GF-D8 (cell line): ENCODE measurements around the gene MAP2K7.
"Not testable (repeated sequence)": the region's sequence is repeated elsewhere in the genome, so short reads cannot be mapped to it uniquely, and the experiment has no call there.

Source experiments
- DNase-seq: peaks from one replicate; lab custom pipeline; 2025; lab: John Stamatoyannopoulos, UW

Gene MAP2K7

GRCh38 chr19:7919610-7920518, 16.2 kb downstream of the MAP2K7 start, which contains the start of gene SNAPC2:
TSS of gene SNAPC2 (plus strand) at chr19:7920338. CDS start at chr19:7920367, 29 bp downstream.
- DNase-seq = peak; percentile 78

GRCh38 chr19:7920519-7921301, 17.0 kb downstream of the MAP2K7 start:
- DNase-seq = peak; percentile 80

- DNase-seq = no peak
Observed at GRCh38 chr19:7921302-7921966, 17.8 kb downstream of the MAP2K7 start.

DNA sequence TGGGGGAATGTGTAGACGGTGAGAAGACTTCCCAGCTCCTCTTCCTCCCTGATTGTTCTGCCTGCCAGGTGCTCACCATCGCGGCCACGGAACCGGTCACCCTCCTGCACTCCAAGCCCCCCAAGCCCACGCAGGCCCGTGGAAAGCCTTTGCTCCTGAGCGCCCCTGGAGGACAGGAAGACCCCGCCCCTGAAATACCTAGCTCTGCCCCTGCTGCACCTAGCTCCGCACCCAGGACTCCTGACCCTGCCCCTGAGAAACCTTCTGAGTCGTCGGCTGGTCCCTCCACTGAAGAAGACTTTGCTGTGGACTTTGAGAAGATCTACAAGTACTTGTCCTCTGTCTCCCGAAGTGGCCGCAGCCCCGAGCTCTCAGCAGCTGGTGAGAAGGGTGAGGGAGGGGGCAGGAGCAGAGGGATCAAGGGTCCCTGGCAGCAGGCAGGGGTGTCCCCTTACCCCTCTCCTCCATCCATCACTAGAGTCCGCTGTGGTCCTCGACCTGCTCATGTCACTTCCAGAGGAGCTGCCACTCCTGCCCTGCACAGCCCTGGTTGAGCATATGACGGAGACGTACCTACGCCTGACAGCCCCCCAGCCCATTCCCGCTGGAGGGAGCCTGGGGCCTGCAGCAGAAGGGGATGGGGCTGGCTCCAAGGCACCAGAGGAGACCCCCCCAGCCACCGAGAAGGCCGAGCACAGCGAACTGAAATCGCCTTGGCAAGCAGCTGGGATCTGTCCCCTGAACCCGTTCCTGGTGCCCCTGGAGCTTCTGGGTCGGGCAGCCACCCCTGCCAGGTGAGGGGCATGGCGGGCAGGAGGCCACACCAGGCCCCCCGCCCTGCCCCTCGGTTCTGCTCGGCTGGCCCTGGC, 18.5 kb downstream of the MAP2K7 start:
- DNase-seq = no peak

DNA sequence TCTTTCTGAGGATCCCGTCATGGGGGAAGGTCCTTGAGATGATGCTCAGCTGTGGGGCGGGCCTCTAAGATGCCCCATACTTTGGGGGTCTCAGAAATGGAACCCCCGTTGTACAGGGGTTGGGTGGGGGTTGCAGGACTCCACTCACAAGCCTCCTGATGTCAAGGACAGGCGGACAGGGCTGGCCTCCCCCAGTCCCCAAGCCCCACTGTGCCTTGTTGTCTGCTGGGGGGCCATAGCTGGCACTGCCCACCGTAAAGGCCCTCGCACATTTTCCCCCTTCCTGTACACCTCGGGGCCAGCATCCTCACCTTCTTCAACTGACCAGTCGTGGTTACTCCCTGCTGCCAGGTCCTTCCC, 19.1 kb downstream of the MAP2K7 start:
- no peak for DNase-seq

GRCh38 chr19:7923295-7924191, 19.9 kb downstream of the MAP2K7 start:
- no peak for DNase-seq

GRCh38 chr19:7924241-7924640, 20.6 kb downstream of the MAP2K7 start:
- no peak for DNase-seq

DNA sequence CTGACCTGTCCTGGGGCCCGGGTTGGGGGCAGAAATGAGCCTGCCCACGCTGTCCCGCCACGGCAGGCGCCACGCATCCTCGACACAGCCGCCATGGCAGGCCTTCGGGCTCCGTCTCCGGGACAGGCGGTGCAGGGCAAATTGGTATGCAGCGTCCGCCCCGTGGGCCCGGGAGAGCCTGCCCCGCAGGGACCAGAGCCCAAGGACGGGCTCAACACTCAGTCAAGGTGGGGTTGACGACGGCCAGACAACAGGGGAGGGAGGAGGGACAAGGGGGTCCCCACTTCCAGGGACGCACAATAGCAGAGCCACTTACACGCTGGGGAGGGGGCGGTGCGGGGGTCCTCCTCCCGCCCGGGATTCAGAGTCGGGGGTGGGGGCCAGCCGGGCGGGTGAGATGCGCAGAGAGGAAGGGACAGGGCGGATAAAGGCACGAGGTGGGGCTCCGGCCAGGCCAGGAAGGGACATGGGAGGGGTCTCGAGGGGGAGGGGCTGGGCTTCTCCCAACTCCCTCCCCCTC, 21.0 kb downstream of the MAP2K7 start:
- no peak for DNase-seq

GRCh38 chr19:7925171-7925851, 21.6 kb downstream of the MAP2K7 start:
- DNase-seq = peak; percentile 32

GRCh38 chr19:7926021-7926726, 22.5 kb downstream of the MAP2K7 start, which contains the start of gene CTXN1:
TSS of gene CTXN1 (minus strand) at chr19:7926135. CDS start at chr19:7925538, 597 bp downstream.
- no peak for DNase-seq

DNA sequence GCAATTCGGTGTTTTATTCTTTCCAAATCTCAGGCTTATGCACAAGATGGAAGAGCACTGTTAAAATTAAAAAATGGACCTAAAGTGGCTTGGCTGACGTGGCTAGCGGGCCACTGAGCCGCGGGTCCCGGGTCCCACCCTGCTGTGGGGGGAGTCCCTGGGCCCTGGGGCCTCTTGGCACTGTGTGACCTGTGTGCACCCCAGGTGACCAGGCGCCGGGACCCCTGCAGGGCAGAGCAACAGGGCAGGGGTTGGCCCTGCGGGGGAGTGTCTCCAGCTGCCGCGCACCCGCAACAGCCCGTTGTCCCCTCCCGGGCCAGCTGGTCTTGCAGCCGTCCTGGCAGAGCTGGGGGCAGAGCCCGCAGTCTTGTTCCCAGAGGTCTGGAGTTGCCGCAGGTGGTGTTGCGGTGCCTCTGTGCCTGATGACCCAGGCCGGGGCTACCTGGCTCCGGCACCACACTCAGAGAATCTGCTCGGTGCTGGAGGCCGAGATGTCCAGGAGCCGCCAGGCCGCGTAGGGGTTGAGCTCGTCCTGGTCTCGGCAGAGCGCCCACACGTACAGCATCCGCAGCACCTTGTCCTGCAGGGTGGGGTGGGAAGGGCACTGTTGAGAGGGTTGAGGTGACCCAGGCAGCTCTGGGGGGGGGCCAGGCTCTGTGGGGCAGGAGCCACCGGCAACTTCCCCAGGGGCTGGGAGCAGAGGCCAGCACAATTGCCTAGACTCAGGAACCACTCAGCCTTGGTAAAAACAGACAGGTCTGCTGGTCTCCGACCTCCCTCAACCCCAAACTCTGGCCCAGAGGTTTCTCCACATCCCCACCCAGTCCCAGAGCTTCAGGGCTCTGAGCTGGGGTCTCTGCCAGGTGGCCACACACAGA, 23.3 kb downstream of the MAP2K7 start:
- DNase-seq = no peak

DNA sequence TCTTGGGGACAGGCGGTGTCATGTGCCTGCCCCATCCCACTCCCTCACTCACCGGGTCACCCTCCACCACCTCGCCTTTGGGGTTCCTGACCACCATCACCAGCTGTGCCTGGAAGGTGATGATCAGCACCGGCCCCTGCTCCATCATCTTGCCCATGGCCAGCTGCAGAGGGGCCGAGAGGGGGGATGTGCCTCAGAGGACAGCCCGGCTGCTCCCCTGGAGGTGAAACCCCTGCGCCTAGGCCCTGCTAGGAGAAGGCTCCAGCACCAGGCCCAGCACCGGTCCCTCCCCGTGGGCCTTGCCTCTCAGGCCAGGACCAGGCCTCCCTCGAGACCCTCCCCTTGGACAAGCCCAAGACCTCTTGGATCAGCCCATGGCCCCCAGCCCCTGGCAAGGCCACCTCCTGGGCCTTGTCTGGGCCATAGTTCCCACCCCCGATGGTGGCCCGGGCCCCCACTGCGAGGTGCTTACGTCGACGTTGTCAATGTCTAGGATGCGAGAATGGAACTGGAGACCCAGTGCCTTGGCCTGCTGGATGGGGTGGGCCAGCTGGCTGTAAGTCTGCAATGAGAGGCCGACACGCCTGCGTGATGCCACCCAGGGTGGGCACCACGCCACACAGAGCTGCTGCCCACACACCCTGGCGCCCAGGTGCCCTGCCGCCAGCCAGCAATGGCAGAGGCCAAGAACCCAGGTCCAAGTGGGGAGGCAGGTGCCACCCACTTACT, 24.1 kb downstream of the MAP2K7 start:
- DNase-seq = no peak

DNA sequence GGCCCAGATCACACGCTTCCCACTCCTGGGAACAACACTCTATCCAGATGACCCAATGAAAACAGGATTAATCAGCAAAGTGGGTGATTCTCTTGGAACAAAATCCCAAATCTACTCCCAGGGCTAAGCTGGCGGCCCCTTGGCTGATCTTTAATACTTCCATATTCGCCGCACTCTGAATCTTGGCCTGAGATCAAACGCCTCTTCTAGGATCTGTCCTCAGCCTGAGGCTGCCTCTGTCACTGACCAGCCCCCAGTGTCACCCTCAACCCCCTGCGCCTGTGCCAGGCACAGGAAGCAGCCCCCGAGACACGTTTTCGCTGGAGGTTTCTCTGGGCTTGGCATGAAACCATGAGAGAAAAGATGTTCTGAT, 24.6 kb downstream of the MAP2K7 start:
- DNase-seq = no peak

- DNase-seq = no peak
Observed at GRCh38 chr19:7928741-7929701, 25.3 kb downstream of the MAP2K7 start.

DNA sequence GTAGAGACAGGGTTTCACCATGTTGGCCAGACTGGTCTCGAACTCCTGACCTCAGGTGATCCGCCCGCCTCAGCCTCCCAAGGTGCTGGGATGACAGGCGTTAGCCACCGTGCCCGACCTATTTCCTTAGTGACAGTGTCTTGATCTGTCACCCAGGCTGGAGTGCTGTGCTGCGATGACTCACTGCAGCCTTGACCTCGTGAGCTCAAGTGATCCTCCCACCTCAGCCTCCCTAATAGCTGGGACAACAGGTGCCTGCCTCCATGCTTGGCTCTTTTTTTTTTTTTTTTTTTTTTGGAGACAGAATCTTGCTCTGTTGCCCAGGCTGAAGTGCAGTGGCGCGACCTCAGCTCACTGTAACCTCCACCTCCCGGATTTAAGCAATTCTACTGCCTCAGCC, 26.4 kb downstream of the MAP2K7 start:
- not testable (repeated sequence) for DNase-seq

- DNase-seq = no peak
Observed at GRCh38 chr19:7930765-7931164, 27.1 kb downstream of the MAP2K7 start.
